Body of pancreas (tissue), 4 donors: Measurements from ENCODE around the gene GTF3C2.

ENCODE experiments used
- POLR2A ChIP-seq, 3 donors: fragments of 450-650 bp; IDR thresholded peaks; one replicate each; pipeline ENCODE4 v1.6.1; 2016; ENCODE audit warnings: antibody characterized with exemption in 3 of 3, mild to moderate bottlenecking in 2 of 3
- TF ChIP-seq, protein P1 (sequence below), 7 experiments: fragments of 450-650 bp in 4 of 7; fragments of 200-600 bp in 3 of 7; sonication (generic) in 3 of 7; IDR thresholded peaks; one replicate each; pipeline ENCODE4 v1.5.1; 2016 to 2019; ENCODE audit warnings: antibody characterized with exemption in 7 of 7

DNA sequence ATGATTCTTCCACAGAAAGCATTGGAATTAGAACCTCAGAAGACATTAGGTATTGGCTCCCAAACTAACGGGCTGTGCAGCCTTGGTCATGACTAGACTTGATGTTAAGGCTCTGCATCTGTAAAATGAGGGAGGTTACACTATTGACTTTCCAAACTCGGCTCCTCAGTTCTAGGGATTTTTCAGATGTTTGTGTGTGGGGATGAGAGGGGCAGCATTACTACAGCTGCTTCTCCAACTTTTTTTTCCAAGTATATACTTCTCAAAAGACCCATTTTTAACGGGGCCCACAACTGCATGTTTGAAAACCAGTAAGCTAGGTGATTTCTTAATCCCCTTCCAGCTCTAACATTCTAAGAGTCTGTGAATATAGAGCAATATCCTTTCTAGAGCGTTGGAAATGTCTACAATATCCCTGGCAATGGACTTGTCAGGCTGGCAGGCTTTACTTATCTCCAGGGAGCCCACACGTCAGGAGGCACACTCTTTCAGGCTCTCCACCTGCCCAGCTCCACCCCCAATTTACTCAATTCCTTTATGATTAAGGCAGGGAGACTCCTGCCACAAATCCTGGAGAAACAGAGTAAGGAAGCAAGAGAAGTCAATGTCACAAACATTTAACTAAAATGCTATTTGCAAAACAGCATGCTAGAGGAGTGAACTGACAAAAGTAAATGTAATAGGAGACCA, 32.8 kb downstream of the GTF3C2 start:
- TF ChIP-seq, protein P1, sequence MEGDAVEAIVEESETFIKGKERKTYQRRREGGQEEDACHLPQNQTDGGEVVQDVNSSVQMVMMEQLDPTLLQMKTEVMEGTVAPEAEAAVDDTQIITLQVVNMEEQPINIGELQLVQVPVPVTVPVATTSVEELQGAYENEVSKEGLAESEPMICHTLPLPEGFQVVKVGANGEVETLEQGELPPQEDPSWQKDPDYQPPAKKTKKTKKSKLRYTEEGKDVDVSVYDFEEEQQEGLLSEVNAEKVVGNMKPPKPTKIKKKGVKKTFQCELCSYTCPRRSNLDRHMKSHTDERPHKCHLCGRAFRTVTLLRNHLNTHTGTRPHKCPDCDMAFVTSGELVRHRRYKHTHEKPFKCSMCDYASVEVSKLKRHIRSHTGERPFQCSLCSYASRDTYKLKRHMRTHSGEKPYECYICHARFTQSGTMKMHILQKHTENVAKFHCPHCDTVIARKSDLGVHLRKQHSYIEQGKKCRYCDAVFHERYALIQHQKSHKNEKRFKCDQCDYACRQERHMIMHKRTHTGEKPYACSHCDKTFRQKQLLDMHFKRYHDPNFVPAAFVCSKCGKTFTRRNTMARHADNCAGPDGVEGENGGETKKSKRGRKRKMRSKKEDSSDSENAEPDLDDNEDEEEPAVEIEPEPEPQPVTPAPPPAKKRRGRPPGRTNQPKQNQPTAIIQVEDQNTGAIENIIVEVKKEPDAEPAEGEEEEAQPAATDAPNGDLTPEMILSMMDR (IDR thresholded peaks at IDR 0.05), result no peak
- no peak for TF ChIP-seq POLR2A (IDR thresholded peaks at IDR 0.05)
